HepG2 (cell line): Measurements from ENCODE around the gene DEPDC1B. TPM values are rescaled to one million over a fixed set of nuclear protein-coding genes. Genes with fewer than 3 reads are reported as not detected.
A peak's percentile ranks its signal among the peaks of the same experiment; 100 is the strongest.

Experiments
- ATAC-seq: fragments of 200-7000 bp; cut with Tn5 transposase; 3 replicates; pipeline ENCODE4 v1.9.1; 2020; ENCODE audit warnings: mild to moderate bottlenecking, moderate library complexity
- BruUV-seq: library from RNA; stranded (reverse); fragments of 400-500 nt; replicated peaks from 2 replicates; lab custom pipeline; 2021; lab: Mats Ljungman, UMichigan
- CTCF ChIA-PET: fragments of 300-600 bp; formaldehyde crosslinking; extraction: SDS; loops from one replicate; lab custom pipeline; 2021; ENCODE audit warnings: low total read pairs, inconsistent platforms, low intra/inter-chr PET ratio; lab: Yijun Ruan, JAX
- POLR2A ChIA-PET: fragments of 350-600 bp; sonication (Branson Sonifier 250); formaldehyde crosslinking; loops from one replicate; lab custom pipeline; 2020; ENCODE audit warnings: antibody characterized with exemption, inconsistent platforms; lab: Yijun Ruan, JAX
- DNase-seq: peaks from one replicate; pipeline ENCODE4 v3.0.0-alpha.2; 2015; ENCODE audit warnings: low spot score
- FAIRE-seq: peaks from 3 replicates; lab custom pipeline; 2011; peaks lifted over from hg19 to GRCh38; lab: Jason Lieb, UNC
- H2AFZ ChIP-seq: one replicate; pipeline ENCODE4 v1.6.1; 2011; ENCODE audit warnings: low read length, inconsistent platforms
- H3K27ac ChIP-seq: fragments of 300-600 bp; 3 replicates; pipeline ENCODE4 v1.8.0; 2011; ENCODE audit warnings: mixed run types, mild to moderate bottlenecking, mixed read lengths, low read length, inconsistent platforms; ENCODE audit not compliant: insufficient read depth; ENCODE audit errors: extremely low read length
- H3K27me3 ChIP-seq, 2 experiments: fragments of 200-600 bp in 1 of 2; 2 replicates in 1 of 2; 3 replicates in 1 of 2; pipeline versions ENCODE4 v1.6.0 to v1.8.0; 2011; ENCODE audit warnings: low read length in 2 of 2, mild to moderate bottlenecking in 2 of 2, moderate library complexity in 2 of 2, inconsistent platforms in 1 of 2; ENCODE audit not compliant: insufficient read depth in 2 of 2, control insufficient read depth in 1 of 2
- H3K36me3 ChIP-seq, 2 experiments: fragments of 200-600 bp in 1 of 2; replicated peaks in 1 of 2; 2 replicates in 1 of 2; 3 replicates in 1 of 2; pipeline versions ENCODE4 v1.5.1 to v1.8.0; 2011; ENCODE audit warnings: low read length in 2 of 2, inconsistent platforms in 1 of 2; ENCODE audit not compliant: insufficient read depth in 2 of 2, control insufficient read depth in 1 of 2
- H3K4me1 ChIP-seq: 2 replicates; pipeline ENCODE4 v1.5.1; 2012; ENCODE audit warnings: low read length, inconsistent platforms; ENCODE audit not compliant: insufficient read depth
- H3K4me2 ChIP-seq: 2 replicates; pipeline ENCODE4 v1.6.0; 2011; ENCODE audit warnings: low read depth, low read length, inconsistent platforms
- H3K4me3 ChIP-seq, 3 experiments: fragments of 200-600 bp in 1 of 3; sonication (generic), shearing (Covaris generic) in 1 of 3; replicated peaks in 1 of 3; 2 replicates each; pipeline ENCODE4 v1.5.1; 2011 to 2016; ENCODE audit warnings: low read length in 3 of 3, inconsistent platforms in 2 of 3, low read depth in 2 of 3, mild to moderate bottlenecking in 2 of 3, control low read depth in 1 of 3, mixed read lengths in 1 of 3; ENCODE audit not compliant: insufficient read depth in 1 of 3
- H3K79me2 ChIP-seq: one replicate; pipeline ENCODE4 v1.6.1; 2011; ENCODE audit warnings: low read length, inconsistent platforms; ENCODE audit not compliant: insufficient read depth
- H3K9ac ChIP-seq: 2 replicates; pipeline ENCODE4 v1.6.0; 2011; ENCODE audit warnings: mild to moderate bottlenecking, low read depth, low read length, inconsistent platforms; ENCODE audit not compliant: insufficient read depth
- H3K9me3 ChIP-seq: 2 replicates; pipeline ENCODE4 v1.5.1; 2012; ENCODE audit warnings: mild to moderate bottlenecking, low read length
- H4K20me1 ChIP-seq: 2 replicates; pipeline ENCODE4 v1.6.0; 2011; ENCODE audit warnings: inconsistent platforms, mild to moderate bottlenecking, low read length, moderate library complexity; ENCODE audit not compliant: insufficient read depth
- FOXC1 ChIP-seq: sonication (generic); formaldehyde crosslinking; IDR thresholded peaks from 2 replicates; pipeline ENCODE4 v1.8.0; 2022; ENCODE audit warnings: mild to moderate bottlenecking, missing genetic modification reagents, borderline replicate concordance
- KLF11 ChIP-seq: IDR thresholded peaks from 2 replicates; pipeline ENCODE4 v1.6.1; 2016; ENCODE audit warnings: missing compliant biosample characterization
- TBX3 ChIP-seq: fragments of 450-650 bp; IDR thresholded peaks from 2 replicates; pipeline ENCODE4 v1.6.1; 2017; ENCODE audit warnings: antibody characterized with exemption, mild to moderate bottlenecking, inconsistent platforms, borderline replicate concordance
- WGBS: methylation state at CpG from one replicate; pipeline ENCODE4 v1.1.6; 2017; ENCODE audit warnings: low lambda C conversion rate; 5-methylcytosine and 5-hydroxymethylcytosine counted together
- in situ Hi-C: cut with HindIII; loops from 2 replicates; pipeline ENCODE4 v1.10.0; 2017; ENCODE audit warnings: low pct_unique_long_range_greater_than_20kb; ENCODE audit not compliant: extremely low pct_ligation_motif_present
- intact Hi-C: fragments of 100-400 bp; cut with micrococcal nuclease; formaldehyde crosslinking; loops from one replicate; pipeline ENCODE4 v1.10.0; 2022; ENCODE audit not compliant: unreplicated experiment
- polyA plus RNA-seq, 8 experiments: library from polyadenylated mRNA; depleted of rRNA in 3 of 8; stranded (reverse) in 7 of 8; unstranded in 1 of 8; fragments of >200 nt; fragmentation: Illumina TruSeq in 4 of 8; extraction: Trizol in 4 of 8; gene quantifications; 2 replicates each; pipeline versions ENCODE4 v1.2.1 to v1.2.3, GENCODE V29; 2011 to 2016; ENCODE audit warnings: low read depth in 4 of 8, missing spikeins in 1 of 8, mixed read lengths in 1 of 8; ENCODE audit not compliant: insufficient read depth in 1 of 8
- total RNA-seq, 5 experiments: library from RNA; depleted of rRNA; stranded (reverse); fragments of >200 nt; fragmentation: Illumina TruSeq; extraction: Trizol; gene quantifications; 2 replicates each; pipeline ENCODE4 v1.2.3, GENCODE V29; 2016; ENCODE audit warnings: low read depth in 1 of 5

Gene DEPDC1B
- total and polyA plus RNA-seq, 2 of the 13 experiments (the other 11 are each of a cell fraction or from before 2014, with no cell fraction given), result 29.5 to 51.3 TPM

DNA sequence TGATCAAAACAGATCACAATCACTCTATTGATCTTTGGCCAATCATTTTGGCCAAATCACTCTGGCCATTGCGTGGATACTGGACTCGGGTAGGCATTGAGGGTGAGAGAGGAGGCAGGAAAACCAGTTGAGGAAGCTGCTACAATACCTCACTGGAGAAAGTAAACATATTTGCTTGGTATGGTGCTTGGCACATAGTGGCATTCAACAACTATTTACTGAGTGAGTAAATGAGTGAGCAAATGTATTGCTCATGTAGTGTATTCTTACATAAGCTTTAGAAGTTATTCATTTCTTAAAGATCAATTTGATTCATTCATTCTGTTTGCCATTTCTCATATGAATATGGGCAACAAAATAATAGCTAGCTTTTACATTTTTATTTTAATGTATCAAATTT is 4.0 kb upstream of the DEPDC1B start:
- DNase-seq (no peak), FAIRE-seq (no peak), ATAC-seq (no peak)
- TF ChIP-seq FOXC1 (CRISPR knock-in tag) (no peak), TBX3 (peak; percentile 52; the same call in 1 of the 2 replicates)
- ChIA-PET POLR2A (interaction anchor here (1.0 kb wide), 1 partner anchor 16 kb away, joined by 3 read pairs; no protein-coding TSS in a partner anchor), CTCF (no interaction called here)
- no peaks in the 10 kb centered on the region for H3K9me3 ChIP-seq
- peaks cover 3% of the 10 kb centered on the region for H3K79me2 ChIP-seq
- peaks cover 17% of the 10 kb centered on the region for H3K4me1 ChIP-seq
- no TSS peak for BruUV-seq
- 37% methylated on average over 2 of the region's 2 CpGs for WGBS
- H2AFZ ChIP-seq, result no peak overlapping the region
- no peak overlapping the region for H3K27ac ChIP-seq
- no peak overlapping the region for H3K4me2 ChIP-seq
- no peaks in the 10 kb centered on the region for H4K20me1 ChIP-seq
- no peak overlapping the region for H3K9ac ChIP-seq
- H3K36me3 ChIP-seq, result no peaks in the 10 kb centered on the region
- H3K4me3 ChIP-seq, result no peak overlapping the region
- in situ Hi-C loops (no loop called here), intact Hi-C loops (loop anchor here (5.0 kb wide), 1 partner anchor 178 kb away; no protein-coding TSS in a partner anchor)
- H3K27me3 ChIP-seq, result peaks cover 0 to 1% of the 10 kb centered on the region in 2 experiments; a peak in 2 of 5 replicates

DNA sequence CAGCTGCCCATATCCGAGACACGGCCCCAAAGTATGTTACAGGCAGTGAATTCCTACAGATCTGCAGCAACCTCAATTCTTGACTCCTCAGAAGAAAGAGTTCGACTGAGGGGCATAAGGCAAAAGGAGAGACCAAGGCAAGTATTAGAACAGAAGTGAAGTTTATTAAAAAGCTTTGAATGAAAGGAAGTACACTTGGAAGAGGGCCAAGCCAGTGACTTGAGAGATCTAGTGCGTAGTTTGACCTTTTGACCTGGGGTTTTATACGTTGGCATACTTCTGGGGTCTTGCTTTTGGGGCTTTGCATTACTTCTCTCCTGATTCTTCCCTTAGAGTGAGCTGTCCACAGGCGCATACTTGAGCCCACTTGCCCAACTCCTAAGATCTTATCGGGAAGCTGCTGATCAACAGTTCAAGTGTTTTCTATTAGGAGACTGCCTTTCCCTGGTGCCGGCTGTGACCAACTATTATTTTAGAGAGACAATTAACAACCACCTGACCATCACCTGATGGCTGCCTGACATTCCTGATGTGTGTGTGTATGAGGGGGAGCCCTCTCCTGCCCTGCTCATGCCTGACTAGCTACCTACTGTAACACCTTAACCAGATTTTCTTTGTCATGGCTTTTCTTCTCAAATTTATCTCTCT is 1.5 kb upstream of the DEPDC1B start:
- BruUV-seq, result no TSS peak
- DNase-seq, result no peak
- Histone ChIP-seq H3K9me3 (no peaks in the 10 kb centered on the region), H3K36me3 (no peaks in the 10 kb centered on the region), H3K4me2 (peak overlapping the region; percentile 95; the same call in 1 of the 2 replicates), H3K4me1 (peaks cover 42% of the 10 kb centered on the region), H2AFZ (no peak overlapping the region), H3K9ac (no peak overlapping the region), H3K4me3 (no peak overlapping the region; a peak in 1 of 6 replicates), H3K27ac (no peak overlapping the region), H3K79me2 (peaks cover 28% of the 10 kb centered on the region), H4K20me1 (no peaks in the 10 kb centered on the region), H3K27me3 (no peaks in the 10 kb centered on the region; a peak in 1 of 5 replicates)
- in situ Hi-C loops, result no loop called here
- POLR2A ChIA-PET, result no interaction called here
- no peak for TF ChIP-seq KLF11 (CRISPR knock-in tag)
- CTCF ChIA-PET, result no interaction called here
- intact Hi-C loops, result loop anchor here (5.0 kb wide), 1 partner anchor 181 kb away; no protein-coding TSS in a partner anchor
- ATAC-seq, result no peak
- FAIRE-seq, result no peak
- WGBS, result 88% methylated on average over 8 of the region's 8 CpGs
